ENCODE data around the gene ZC3H12A.

The ZC3H12A gene

GRCh38 chr1:37481289-37482003 lies 7.1 kb downstream of the ZC3H12A start:
- TF ChIP-seq TOX (CRISPR knock-in tag; IDR thresholded peaks at IDR 0.05; ENCODE audit: borderline replicate concordance) (no peak), GLIS3 (CRISPR knock-in tag; IDR thresholded peaks at IDR 0.05) (no peak), RARB (CRISPR knock-in tag; IDR thresholded peaks at IDR 0.05) (no peak), OSR1 (CRISPR knock-in tag; IDR thresholded peaks at IDR 0.05) (no peak), ZNF70 (CRISPR knock-in tag; IDR thresholded peaks at IDR 0.05) (no peak), ISL1 (CRISPR knock-in tag; IDR thresholded peaks at IDR 0.05) (no peak), BACH2 (CRISPR knock-in tag; IDR thresholded peaks at IDR 0.05; ENCODE audit: borderline replicate concordance) (no peak), TCF4 (CRISPR knock-in tag; IDR thresholded peaks at IDR 0.05; ENCODE audit: borderline replicate concordance) (no peak), PPARA (CRISPR knock-in tag; IDR thresholded peaks at IDR 0.05; ENCODE audit: borderline replicate concordance) (no peak), PATZ1 (CRISPR knock-in tag; IDR thresholded peaks at IDR 0.05; ENCODE audit: borderline replicate concordance) (no peak), ARNTL (CRISPR knock-in tag; IDR thresholded peaks at IDR 0.05; ENCODE audit: borderline replicate concordance, low read depth) (no peak), POU6F1 (CRISPR knock-in tag; IDR thresholded peaks at IDR 0.05; ENCODE audit: borderline replicate concordance, low read depth) (no peak), ZNF8 (CRISPR knock-in tag; IDR thresholded peaks at IDR 0.05) (no peak), ZNF565 (CRISPR knock-in tag; conservative IDR thresholded peaks at IDR 0.05; ENCODE audit: low read depth) (no peak)
- no peak for ATAC-seq

- no peak for ATAC-seq
- no peak for TF ChIP-seq RARB (CRISPR knock-in tag; IDR thresholded peaks at IDR 0.05)
- TF ChIP-seq TSHZ2 (CRISPR knock-in tag; IDR thresholded peaks at IDR 0.05) = no peak
- TF ChIP-seq ZC3H10 (CRISPR knock-in tag; IDR thresholded peaks at IDR 0.05) = no peak
- no peak for TF ChIP-seq SNAI2 (CRISPR knock-in tag; IDR thresholded peaks at IDR 0.05)
- TF ChIP-seq ZNF70 (CRISPR knock-in tag; IDR thresholded peaks at IDR 0.05) = no peak
- no peak for TF ChIP-seq CSRNP3 (CRISPR knock-in tag; IDR thresholded peaks at IDR 0.05)
- no peak for TF ChIP-seq TCF4 (CRISPR knock-in tag; IDR thresholded peaks at IDR 0.05; ENCODE audit: borderline replicate concordance)
- TF ChIP-seq ZFP3 (CRISPR knock-in tag; IDR thresholded peaks at IDR 0.05) = no peak
- no peak for TF ChIP-seq ISL1 (CRISPR knock-in tag; IDR thresholded peaks at IDR 0.05)
- no peak for TF ChIP-seq CSDC2 (CRISPR knock-in tag; IDR thresholded peaks at IDR 0.05)
These were observed 7.8 kb downstream of the ZC3H12A start for GRCh38 chr1:37482004-37482785.
